GM12865 (cell line): ENCODE measurements around the gene PPP1R16B.
A peak's percentile ranks its signal among the peaks of the same experiment; 100 is the strongest.
"Not testable (repeated sequence)": the region's sequence is repeated elsewhere in the genome, so short reads cannot be mapped to it uniquely, and the experiment has no call there.

Source experiments
- DNase-seq: peaks from one replicate; pipeline ENCODE4 v3.0.0; 2010; ENCODE audit warnings: low read depth
- H3K4me3 ChIP-seq: 2 replicates; pipeline ENCODE4 v1.5.1; 2011; ENCODE audit warnings: mild to moderate bottlenecking, low read depth, low read length, control low read depth
- CTCF ChIP-seq: IDR thresholded peaks from 2 replicates; pipeline ENCODE4 v1.5.1; 2011; ENCODE audit warnings: low read length, control low read depth, low read depth, inconsistent platforms; ENCODE audit not compliant: insufficient read depth; ENCODE audit errors: missing control alignments

Gene PPP1R16B

GRCh38 chr20:38790200-38791053 is 15.1 kb upstream of the PPP1R16B start:
- DNase-seq: peak; percentile 72
- peak; percentile 73 for TF ChIP-seq CTCF
- H3K4me3 ChIP-seq: no peak overlapping the region

- DNase-seq: no peak
- no peak for TF ChIP-seq CTCF
- H3K4me3 ChIP-seq: no peak overlapping the region
Measured at GRCh38 chr20:38791291-38791690, 14.2 kb upstream of the PPP1R16B start.

GRCh38 chr20:38791940-38792339 is 13.6 kb upstream of the PPP1R16B start:
- H3K4me3 ChIP-seq: no peak overlapping the region
- no peak for TF ChIP-seq CTCF
- no peak for DNase-seq

GRCh38 chr20:38794057-38794456 is 11.4 kb upstream of the PPP1R16B start:
- not testable (repeated sequence) for DNase-seq, H3K4me3 ChIP-seq

- no peak for TF ChIP-seq CTCF
- no peak for DNase-seq
- no peak overlapping the region for H3K4me3 ChIP-seq
Measured at GRCh38 chr20:38798266-38798665, 7.2 kb upstream of the PPP1R16B start.

GRCh38 chr20:38799203-38799602 is 6.3 kb upstream of the PPP1R16B start:
- no peak for DNase-seq
- TF ChIP-seq CTCF: no peak
- no peak overlapping the region for H3K4me3 ChIP-seq

GRCh38 chr20:38800882-38801281 is 4.6 kb upstream of the PPP1R16B start:
- H3K4me3 ChIP-seq: no peak overlapping the region
- no peak for TF ChIP-seq CTCF
- DNase-seq: no peak
